Adrenal gland (tissue), 12 donors: ENCODE data around the gene CARMIL3. TPM values are rescaled to one million over a fixed set of nuclear protein-coding genes. Genes with fewer than 3 reads are reported as not detected.
A peak's percentile ranks its signal among the peaks of the same experiment; 100 is the strongest.

ENCODE experiments used
- DNase-seq, 7 donors: peaks; one replicate each; pipeline ENCODE4 v3.0.0-alpha.2; 2019 to 2020
- H3K27ac ChIP-seq, 5 donors: fragments of 200-600 bp; sonication (generic) in 4 of 5; 1 replicate in 3 of 5; 2 replicates in 2 of 5; pipeline versions ENCODE4 v1.5.1 to v1.8.0; 2016 to 2020; ENCODE audit warnings: mild to moderate bottlenecking in 1 of 5
- H3K27me3 ChIP-seq: fragments of 200-600 bp; 2 replicates; pipeline ENCODE4 v1.8.0; 2021
- H3K36me3 ChIP-seq, 2 donors: fragments of 200-600 bp; replicated peaks in 1 of 2; 1 replicate in 1 of 2; 2 replicates in 1 of 2; pipeline versions ENCODE4 v1.5.1 to v1.8.0; 2018 to 2022
- H3K4me1 ChIP-seq, 2 donors: fragments of 200-600 bp; replicated peaks in 1 of 2; 1 replicate in 1 of 2; 2 replicates in 1 of 2; pipeline versions ENCODE4 v1.5.1 to v1.8.0; 2018 to 2021
- H3K4me3 ChIP-seq, 4 donors: fragments of 200-600 bp; sonication (generic) in 3 of 4; one replicate each; pipeline ENCODE4 v1.5.1; 2016 to 2018
- H3K9me3 ChIP-seq, 3 donors: fragments of 200-600 bp; sonication (generic) in 1 of 3; replicated peaks in 1 of 3; 1 replicate in 2 of 3; 2 replicates in 1 of 3; pipeline versions ENCODE4 v1.5.1 to v1.8.0; 2016 to 2021
- POLR2A ChIP-seq, 2 donors: fragments of 450-650 bp; IDR thresholded peaks; one replicate each; pipeline ENCODE4 v1.6.1; 2017; ENCODE audit warnings: antibody characterized with exemption in 2 of 2, mild to moderate bottlenecking in 2 of 2, moderate library complexity in 1 of 2
- WGBS, 4 donors: extraction: QIAGEN DNeasy Blood & Tissue Kit in 2 of 4; methylation state at CpG; one replicate each; pipeline versions ENCODE4 v1.1.5 to v1.1.7; 2013 to 2017; 5-methylcytosine and 5-hydroxymethylcytosine counted together
- intact Hi-C, 2 donors: fragments of 100-400 bp; cut with DNase I; formaldehyde crosslinking; loops; one replicate each; pipeline versions ENCODE4 v1.14.1 to v1.15.0; 2022 to 2023
- polyA plus RNA-seq, 3 donors: library from polyadenylated mRNA; stranded (reverse); fragments of 200-250 nt in 2 of 3; fragments of 350-450 nt in 1 of 3; fragmentation: Illumina TruSeq in 1 of 3; extraction: RNeasy Lipid Tissue Mini Kit (QIAGEN cat#74804) in 1 of 3; gene quantifications; one replicate each; pipeline ENCODE4 v1.2.3, GENCODE V29; 2013 to 2014
- total RNA-seq, 9 donors: library from RNA; depleted of rRNA in 4 of 9; stranded (reverse); fragments of >200 nt in 4 of 9; fragments of 120-200 nt in 1 of 9; fragmentation: NEBNext Ultra II Directional in 1 of 9; extraction: Animal tissue kit (Norgen Biotek cat#: 25700) in 1 of 9; gene quantifications; one replicate each; pipeline versions ENCODE4 v1.1.0 to v1.2.4, GENCODE V29; 2013 to 2023
- TF ChIP-seq, protein P1 (sequence below), 6 experiments: fragments of 450-650 bp in 4 of 6; fragments of 200-600 bp in 2 of 6; sonication (generic) in 1 of 6; IDR thresholded peaks; 1 replicate in 5 of 6; 2 replicates in 1 of 6; pipeline versions ENCODE4 v1.5.1 to v1.8.0; 2016 to 2021; ENCODE audit warnings: antibody characterized with exemption in 6 of 6, mild to moderate bottlenecking in 2 of 6, moderate library complexity in 1 of 6
- donor health status: healthy with polysubstance abuse.
- donor health status: Bipolar disorder and iron deficiency.
- donor health status: DM: yes; HTN: yes; CAD: no.
- donor health status: DM: no; HTN: no; CAD: no.
- donor health status: DM: no; HTN: no; CAD: no.
- donor health status: DM: yes; HTN: yes; CAD: no.

Gene CARMIL3
- total and polyA plus RNA-seq, 12 donors, result 0.17 to 5.8 (median 0.74) TPM; not detected in 1

DNA sequence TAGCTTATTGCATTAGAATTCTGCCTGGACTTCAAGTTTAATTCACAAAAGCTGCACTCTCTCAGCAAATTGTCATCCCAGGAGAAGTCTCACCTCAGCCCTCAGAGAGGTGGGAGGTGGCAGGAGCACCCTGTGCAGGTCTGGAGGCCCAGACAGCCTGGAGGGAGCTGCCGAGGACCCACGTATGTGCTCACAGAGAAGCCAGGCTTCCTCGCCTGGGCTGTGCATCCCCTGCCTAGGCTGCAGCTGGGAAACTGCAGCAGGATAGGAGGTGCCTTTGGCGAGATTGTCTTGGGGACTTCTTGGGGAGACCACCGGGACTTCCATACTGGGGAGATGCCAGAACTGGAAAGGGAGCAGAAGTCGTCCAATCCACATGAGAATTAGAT lies 28.3 kb downstream of the CARMIL3 start:
- Histone ChIP-seq H3K4me3 (no peak overlapping the region), H3K27me3 (no peaks in the 10 kb centered on the region), H3K4me1 (no peaks in the 10 kb centered on the region), H3K27ac (no peak overlapping the region), H3K9me3 (no peaks in the 10 kb centered on the region), H3K36me3 (no peaks in the 10 kb centered on the region)
- no peak for DNase-seq
- TF ChIP-seq, protein P1, sequence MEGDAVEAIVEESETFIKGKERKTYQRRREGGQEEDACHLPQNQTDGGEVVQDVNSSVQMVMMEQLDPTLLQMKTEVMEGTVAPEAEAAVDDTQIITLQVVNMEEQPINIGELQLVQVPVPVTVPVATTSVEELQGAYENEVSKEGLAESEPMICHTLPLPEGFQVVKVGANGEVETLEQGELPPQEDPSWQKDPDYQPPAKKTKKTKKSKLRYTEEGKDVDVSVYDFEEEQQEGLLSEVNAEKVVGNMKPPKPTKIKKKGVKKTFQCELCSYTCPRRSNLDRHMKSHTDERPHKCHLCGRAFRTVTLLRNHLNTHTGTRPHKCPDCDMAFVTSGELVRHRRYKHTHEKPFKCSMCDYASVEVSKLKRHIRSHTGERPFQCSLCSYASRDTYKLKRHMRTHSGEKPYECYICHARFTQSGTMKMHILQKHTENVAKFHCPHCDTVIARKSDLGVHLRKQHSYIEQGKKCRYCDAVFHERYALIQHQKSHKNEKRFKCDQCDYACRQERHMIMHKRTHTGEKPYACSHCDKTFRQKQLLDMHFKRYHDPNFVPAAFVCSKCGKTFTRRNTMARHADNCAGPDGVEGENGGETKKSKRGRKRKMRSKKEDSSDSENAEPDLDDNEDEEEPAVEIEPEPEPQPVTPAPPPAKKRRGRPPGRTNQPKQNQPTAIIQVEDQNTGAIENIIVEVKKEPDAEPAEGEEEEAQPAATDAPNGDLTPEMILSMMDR (IDR thresholded peaks at IDR 0.05), result no peak
- no peak for TF ChIP-seq POLR2A (IDR thresholded peaks at IDR 0.05)
- intact Hi-C loops, result loop anchor here in 1 of 2 donors (10.0 kb wide), 1 partner anchor 105 kb away; no protein-coding TSS in a partner anchor
- WGBS, 4 donors, result 73 to 85% (median 84%) methylated on average over 5 to 6 of the region's 6 CpGs

DNA sequence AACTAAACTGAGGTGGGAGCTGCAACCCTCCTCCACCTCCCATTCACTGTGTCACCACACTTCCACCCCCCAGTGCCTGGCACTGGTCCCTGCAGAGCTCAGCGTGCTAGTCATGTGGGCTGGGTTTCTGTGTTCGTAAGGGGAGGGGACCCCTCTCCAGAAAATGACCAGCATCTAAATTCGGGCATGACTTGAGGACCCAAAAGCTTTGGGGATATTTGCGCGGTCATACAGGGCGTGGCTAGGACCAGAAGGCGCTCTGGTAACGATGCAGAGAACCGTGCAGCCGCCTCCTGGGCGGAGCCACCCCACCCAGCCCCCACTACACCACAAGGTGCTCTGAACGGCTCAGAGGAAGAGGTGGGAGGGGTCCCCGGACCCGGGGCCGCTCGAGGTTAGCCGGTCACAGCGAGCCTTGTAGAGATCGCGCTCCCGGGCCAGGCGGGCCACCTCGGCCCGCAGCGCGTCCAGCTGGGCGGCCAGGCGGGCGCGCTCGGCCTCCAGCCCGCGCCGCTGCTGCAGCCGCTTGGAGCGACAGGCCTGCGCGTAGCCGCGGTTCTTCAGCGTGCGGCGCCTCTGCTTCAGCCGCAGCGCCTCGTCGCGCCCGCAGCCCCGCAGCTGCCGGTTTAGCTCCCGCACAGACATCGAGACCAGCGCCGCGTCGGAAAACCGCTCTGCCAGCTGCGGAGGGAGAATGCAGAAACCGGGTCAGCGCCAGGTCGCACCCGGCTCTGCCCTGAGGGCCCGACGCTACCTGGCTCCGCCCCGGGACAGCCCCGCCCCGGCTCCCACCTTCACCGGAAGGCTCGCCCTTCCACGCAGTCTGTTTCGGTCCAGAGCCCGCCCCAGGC lies 29.3 kb downstream of the CARMIL3 start:
- Histone ChIP-seq H3K27me3 (no peaks in the 10 kb centered on the region), H3K4me1 (no peaks in the 10 kb centered on the region), H3K36me3 (no peaks in the 10 kb centered on the region), H3K9me3 (no peaks in the 10 kb centered on the region), H3K4me3 (peak overlapping the region; percentile 43 to 76 (median 46)), H3K27ac (peak overlapping the region in 2 of 5 donors; percentile 50 to 56)
- intact Hi-C loops, result loop anchor here in 1 of 2 donors (10.0 kb wide), 1 partner anchor 106 kb away; no protein-coding TSS in a partner anchor
- peak in 6 of 7 donors; percentile 44 to 77 (median 49) for DNase-seq
- WGBS, 4 donors, result 0 to 1% (median 0%) methylated on average over 1 to 74 of the region's 74 CpGs
- TF ChIP-seq POLR2A (IDR thresholded peaks at IDR 0.05), result peak in 1 of 2 donors; percentile 28
- TF ChIP-seq, protein P1 (IDR thresholded peaks at IDR 0.05), result no peak

DNA sequence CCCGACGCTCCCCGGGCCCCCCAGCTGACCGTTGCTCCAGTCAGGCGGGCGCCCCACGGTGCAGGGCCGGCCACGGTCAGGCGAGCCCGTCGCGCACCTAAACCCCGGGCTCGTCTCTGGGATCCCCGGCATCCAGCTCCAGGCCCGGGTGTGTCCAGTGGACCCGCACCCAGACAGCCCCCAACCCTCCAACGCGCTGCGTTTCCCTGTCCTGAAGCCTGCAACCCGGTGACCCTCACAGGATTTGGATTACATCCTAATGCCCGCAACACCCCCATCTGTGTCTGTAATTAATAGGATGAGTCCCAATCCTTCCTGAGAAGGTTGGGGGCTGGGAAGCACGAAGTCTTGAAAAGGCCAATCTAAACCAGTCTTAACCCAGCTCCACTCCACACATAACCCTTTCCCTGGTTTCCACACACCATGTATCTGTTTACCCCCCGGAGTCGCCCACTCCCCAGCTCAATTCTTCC lies 30.0 kb downstream of the CARMIL3 start:
- Histone ChIP-seq H3K4me1 (no peaks in the 10 kb centered on the region), H3K27me3 (no peaks in the 10 kb centered on the region), H3K36me3 (no peaks in the 10 kb centered on the region), H3K4me3 (peak overlapping the region in 2 of 4 donors; percentile 43 to 76), H3K9me3 (no peaks in the 10 kb centered on the region), H3K27ac (peak overlapping the region in 2 of 5 donors; percentile 50 to 56)
- DNase-seq, result no peak
- intact Hi-C loops, result loop anchor here in 1 of 2 donors (10.0 kb wide), 1 partner anchor 107 kb away; no protein-coding TSS in a partner anchor
- TF ChIP-seq, protein P1 (IDR thresholded peaks at IDR 0.05), result no peak
- TF ChIP-seq POLR2A (IDR thresholded peaks at IDR 0.05), result no peak
- 39 to 66% (median 43%) methylated on average over 12 to 26 of the region's 26 CpGs for WGBS, 4 donors

DNA sequence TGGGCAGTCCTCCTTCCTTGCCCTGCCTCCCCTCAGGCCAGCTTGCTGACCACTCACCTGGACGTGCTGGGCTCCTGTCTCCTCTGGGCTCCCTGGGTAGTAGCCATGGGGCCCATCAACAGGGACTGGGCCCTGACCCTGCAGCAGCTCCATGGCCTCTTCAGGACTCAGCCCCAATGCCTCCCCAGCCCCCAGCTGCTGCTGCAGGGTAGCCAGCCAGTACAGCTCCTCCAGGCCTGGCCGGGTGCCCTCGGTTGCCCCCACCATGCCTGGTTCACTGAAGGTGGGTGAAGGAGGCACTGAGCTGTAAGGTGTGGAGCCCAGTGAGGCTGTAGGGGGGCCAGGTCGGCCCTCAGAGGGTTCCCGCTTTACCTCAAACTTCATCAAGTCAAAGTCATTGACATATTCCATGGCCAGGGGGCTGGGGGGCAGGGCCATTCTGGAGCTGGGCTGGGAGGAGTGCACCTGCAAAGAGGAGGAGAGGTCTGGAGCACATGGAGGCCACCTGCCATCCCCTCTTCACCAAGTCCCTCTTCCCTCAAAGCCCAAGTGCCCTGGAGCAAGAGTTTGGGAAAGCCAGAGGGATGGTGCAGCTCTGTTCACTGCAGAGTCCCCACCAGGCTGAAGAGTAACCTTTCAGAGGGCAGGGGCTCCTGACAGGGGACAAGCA lies 30.7 kb downstream of the CARMIL3 start:
- intact Hi-C loops, result loop anchor here in 1 of 2 donors (10.0 kb wide), 1 partner anchor 108 kb away; no protein-coding TSS in a partner anchor
- no peaks in the 10 kb centered on the region for H3K4me1 ChIP-seq
- TF ChIP-seq, protein P1 (IDR thresholded peaks at IDR 0.05), result no peak
- no peak for TF ChIP-seq POLR2A (IDR thresholded peaks at IDR 0.05)
- H3K9me3 ChIP-seq, result no peaks in the 10 kb centered on the region
- H3K4me3 ChIP-seq, result no peak overlapping the region
- 94 to 100% (median 94%) methylated on average over 1 to 5 of the region's 5 CpGs; no CpG with 5 or more reads in 1 of the 4 donors for WGBS, 4 donors
- no peaks in the 10 kb centered on the region for H3K27me3 ChIP-seq
- no peak for DNase-seq
- H3K27ac ChIP-seq, result no peak overlapping the region
- H3K36me3 ChIP-seq, result no peaks in the 10 kb centered on the region
